Fibroblast of lung (primary cell): ENCODE measurements around the gene YWHAQ. TPM values are rescaled to one million over a fixed set of nuclear protein-coding genes. Genes with fewer than 3 reads are reported as not detected.
A peak's percentile ranks its signal among the peaks of the same experiment; 100 is the strongest.

Experiments
- DNase-seq, 2 donors: peaks; one replicate each; pipeline versions ENCODE4 v3.0.0 to v3.0.0-alpha.2; 2010; ENCODE audit warnings: low read depth in 2 of 2
- H2AFZ ChIP-seq: 2 replicates; pipeline ENCODE4 v1.5.1; 2012; ENCODE audit warnings: low read length, control low read depth, inconsistent platforms
- H3K27ac ChIP-seq: 2 replicates; pipeline ENCODE4 v1.5.1; 2011; ENCODE audit warnings: low read length, control low read depth; ENCODE audit not compliant: insufficient read depth
- H3K27me3 ChIP-seq: 2 replicates; pipeline ENCODE4 v1.5.1; 2011; ENCODE audit warnings: mild to moderate bottlenecking, low read length; ENCODE audit not compliant: control insufficient read depth, insufficient read depth
- H3K36me3 ChIP-seq: 2 replicates; pipeline ENCODE4 v1.5.1; 2011; ENCODE audit warnings: low read length; ENCODE audit not compliant: control insufficient read depth, insufficient read depth
- H3K4me1 ChIP-seq: 2 replicates; pipeline ENCODE4 v1.5.1; 2011; ENCODE audit warnings: low read length; ENCODE audit not compliant: control insufficient read depth, insufficient read depth; ENCODE audit errors: extremely low read depth
- H3K4me2 ChIP-seq: 2 replicates; pipeline ENCODE4 v1.5.1; 2011; ENCODE audit warnings: low read length, control low read depth; ENCODE audit not compliant: insufficient read depth; ENCODE audit errors: extremely low read depth
- H3K4me3 ChIP-seq, 4 experiments: fragments of 200-600 bp in 1 of 4; sonication (generic) in 1 of 4; replicated peaks in 1 of 4; 2 replicates each; pipeline ENCODE4 v1.5.1; 2011 to 2016; ENCODE audit warnings: low read length in 4 of 4, low read depth in 3 of 4, mild to moderate bottlenecking in 3 of 4, control low read depth in 2 of 4, inconsistent platforms in 1 of 4, mixed read lengths in 1 of 4; ENCODE audit not compliant: insufficient read depth in 1 of 4; ENCODE audit errors: control extremely low read depth in 1 of 4
- H3K79me2 ChIP-seq: 2 replicates; pipeline ENCODE4 v1.5.1; 2012; ENCODE audit warnings: mild to moderate bottlenecking, low read length, inconsistent platforms; ENCODE audit not compliant: control insufficient read depth, insufficient read depth
- H3K9ac ChIP-seq: 2 replicates; pipeline ENCODE4 v1.5.1; 2011; ENCODE audit warnings: mild to moderate bottlenecking, low read length, control low read depth; ENCODE audit not compliant: insufficient read depth
- H3K9me3 ChIP-seq: 2 replicates; pipeline ENCODE4 v1.5.1; 2012; ENCODE audit warnings: low read depth, low read length; ENCODE audit not compliant: control insufficient read depth, insufficient read depth
- H4K20me1 ChIP-seq: 2 replicates; pipeline ENCODE4 v1.5.1; 2011; ENCODE audit warnings: low read length; ENCODE audit not compliant: control insufficient read depth, insufficient read depth; ENCODE audit errors: extremely low read depth
- EZH2 ChIP-seq: IDR thresholded peaks from 2 replicates; pipeline ENCODE4 v1.5.1; 2012; ENCODE audit warnings: low read length, control low read depth, mild to moderate bottlenecking; ENCODE audit errors: missing control alignments
- polyA plus RNA-seq, 2 donors: library from polyadenylated mRNA; depleted of rRNA in 1 of 2; stranded (reverse) in 1 of 2; unstranded in 1 of 2; fragments of >200 nt; gene quantifications; 2 replicates each; pipeline ENCODE4 v1.2.1, GENCODE V29; 2011 to 2012; ENCODE audit warnings: missing spikeins in 1 of 2
- total RNA-seq: library from RNA; depleted of rRNA; stranded (reverse); fragments of >200 nt; gene quantifications from 2 replicates; pipeline ENCODE4 v1.2.1, GENCODE V29; 2014
- TF ChIP-seq, protein P1 (sequence below), 2 donors: IDR thresholded peaks in 1 of 2; conservative IDR thresholded peaks in 1 of 2; 1 replicate in 1 of 2; 2 replicates in 1 of 2; pipeline ENCODE4 v1.5.1; 2011 to 2012; ENCODE audit warnings: low read length in 2 of 2, control low read depth in 1 of 2, inconsistent platforms in 1 of 2, low read depth in 1 of 2, mild to moderate bottlenecking in 1 of 2

YWHAQ gene
- total and polyA plus RNA-seq, 2 donors (not counting 1 experiment from before 2014, with no cell fraction given) = 323 to 510 TPM

GRCh38 chr2:9654452-9655100, 23.8 kb upstream of the YWHAQ start:
- H3K4me2 ChIP-seq = no peak overlapping the region
- no peak overlapping the region for H3K9ac ChIP-seq

DNA sequence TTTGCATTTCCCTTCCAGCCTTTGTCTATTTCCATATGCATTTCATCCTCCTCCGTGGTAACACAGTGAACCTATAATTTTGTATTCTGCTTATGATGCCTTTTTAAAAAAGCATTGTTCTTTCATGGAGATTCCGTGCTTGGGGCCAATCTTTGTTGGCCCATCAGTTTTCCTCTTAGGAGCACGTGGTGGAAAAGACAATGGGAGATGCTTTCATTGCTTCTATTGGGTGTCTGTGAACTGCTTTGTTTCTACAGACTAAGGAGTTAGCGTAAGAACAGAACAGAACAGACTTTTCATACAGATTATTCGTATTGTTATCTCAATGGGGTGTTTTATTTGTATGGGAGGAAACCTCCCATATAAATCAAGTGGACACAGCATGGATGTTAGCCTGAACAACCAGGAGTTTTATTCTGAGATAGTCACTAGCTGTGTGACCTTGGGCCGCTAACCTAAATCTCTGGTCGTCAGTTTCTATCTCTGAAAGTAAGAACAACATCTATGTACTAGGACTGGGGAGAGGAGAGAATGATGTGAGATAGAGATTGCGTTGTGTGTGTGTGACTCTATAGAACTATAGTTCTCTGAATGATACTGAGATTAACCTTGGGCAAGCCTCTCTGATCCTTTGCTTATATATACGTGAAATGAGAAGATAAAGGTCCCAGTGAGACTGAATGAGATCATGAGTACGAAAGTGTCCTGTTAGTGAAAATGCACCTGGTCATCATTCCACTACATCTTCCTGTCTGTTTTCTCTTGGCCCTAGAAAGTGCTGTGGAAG, 22.9 kb upstream of the YWHAQ start:
- Histone ChIP-seq H3K36me3 (no peaks in the 10 kb centered on the region), H3K4me1 (peaks cover 21% of the 10 kb centered on the region), H3K27me3 (no peaks in the 10 kb centered on the region), H3K9me3 (no peaks in the 10 kb centered on the region), H3K4me2 (no peak overlapping the region), H3K9ac (no peak overlapping the region), H3K27ac (no peak overlapping the region), H2AFZ (no peak overlapping the region), H3K4me3 (no peak overlapping the region), H4K20me1 (no peaks in the 10 kb centered on the region), H3K79me2 (no peaks in the 10 kb centered on the region)
- no peak for TF ChIP-seq EZH2
- TF ChIP-seq, protein P1, sequence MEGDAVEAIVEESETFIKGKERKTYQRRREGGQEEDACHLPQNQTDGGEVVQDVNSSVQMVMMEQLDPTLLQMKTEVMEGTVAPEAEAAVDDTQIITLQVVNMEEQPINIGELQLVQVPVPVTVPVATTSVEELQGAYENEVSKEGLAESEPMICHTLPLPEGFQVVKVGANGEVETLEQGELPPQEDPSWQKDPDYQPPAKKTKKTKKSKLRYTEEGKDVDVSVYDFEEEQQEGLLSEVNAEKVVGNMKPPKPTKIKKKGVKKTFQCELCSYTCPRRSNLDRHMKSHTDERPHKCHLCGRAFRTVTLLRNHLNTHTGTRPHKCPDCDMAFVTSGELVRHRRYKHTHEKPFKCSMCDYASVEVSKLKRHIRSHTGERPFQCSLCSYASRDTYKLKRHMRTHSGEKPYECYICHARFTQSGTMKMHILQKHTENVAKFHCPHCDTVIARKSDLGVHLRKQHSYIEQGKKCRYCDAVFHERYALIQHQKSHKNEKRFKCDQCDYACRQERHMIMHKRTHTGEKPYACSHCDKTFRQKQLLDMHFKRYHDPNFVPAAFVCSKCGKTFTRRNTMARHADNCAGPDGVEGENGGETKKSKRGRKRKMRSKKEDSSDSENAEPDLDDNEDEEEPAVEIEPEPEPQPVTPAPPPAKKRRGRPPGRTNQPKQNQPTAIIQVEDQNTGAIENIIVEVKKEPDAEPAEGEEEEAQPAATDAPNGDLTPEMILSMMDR (conservative IDR thresholded peaks at IDR 0.05 in 1 of 2, IDR thresholded peaks at IDR 0.05 in 1 of 2; ENCODE audit: low read depth in 1 of 2, low read length in 2 of 2) = no peak
- no peak for DNase-seq

More at GRCh38 chr2:9654452-9655100, 23.8 kb upstream of the YWHAQ start:
- no peak overlapping the region for H2AFZ ChIP-seq
- H3K36me3 ChIP-seq = no peaks in the 10 kb centered on the region
- no peaks in the 10 kb centered on the region for H3K9me3 ChIP-seq
- no peak overlapping the region for H3K27ac ChIP-seq
- peaks cover 21% of the 10 kb centered on the region for H3K4me1 ChIP-seq
- H4K20me1 ChIP-seq = no peaks in the 10 kb centered on the region
- TF ChIP-seq, protein P1 (conservative IDR thresholded peaks at IDR 0.05 in 1 of 2, IDR thresholded peaks at IDR 0.05 in 1 of 2; ENCODE audit: low read depth in 1 of 2, low read length in 2 of 2) = no peak
- no peak for TF ChIP-seq EZH2
- peak; percentile 12 to 46 for DNase-seq
- no peaks in the 10 kb centered on the region for H3K79me2 ChIP-seq
- no peaks in the 10 kb centered on the region for H3K27me3 ChIP-seq
- H3K4me3 ChIP-seq = no peak overlapping the region

DNA sequence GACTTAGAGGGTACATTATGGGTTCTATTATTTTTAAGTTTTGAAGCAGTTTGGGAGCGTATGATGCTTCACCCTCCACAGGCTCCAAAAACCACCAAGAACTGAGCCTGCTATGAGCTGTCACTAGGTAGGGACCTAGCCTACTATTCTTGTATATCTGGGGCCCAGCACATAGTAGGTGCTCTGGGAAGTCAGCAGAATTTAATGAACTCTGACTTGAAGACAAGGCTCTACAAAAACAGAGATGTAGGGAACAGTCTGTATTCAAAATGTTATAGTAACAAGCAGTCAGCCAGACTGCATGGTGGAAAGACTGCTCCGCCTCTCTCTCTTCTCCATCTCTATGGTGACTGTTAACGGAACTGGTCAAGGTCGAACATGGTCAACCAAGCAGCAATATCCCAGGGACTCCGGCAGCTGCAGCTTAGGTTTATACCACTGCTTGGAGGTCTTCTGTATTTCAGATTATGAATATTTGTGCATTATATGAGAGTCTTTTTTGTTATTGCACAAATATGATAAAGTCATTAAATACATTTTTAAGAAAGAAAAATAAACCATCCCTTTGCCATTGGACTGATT, 22.2 kb upstream of the YWHAQ start:
- Histone ChIP-seq H4K20me1 (no peaks in the 10 kb centered on the region), H3K4me3 (no peak overlapping the region), H3K27me3 (no peaks in the 10 kb centered on the region), H3K9me3 (no peaks in the 10 kb centered on the region), H3K79me2 (no peaks in the 10 kb centered on the region), H3K9ac (no peak overlapping the region), H3K36me3 (no peaks in the 10 kb centered on the region), H3K4me2 (no peak overlapping the region), H2AFZ (no peak overlapping the region), H3K4me1 (peaks cover 21% of the 10 kb centered on the region), H3K27ac (no peak overlapping the region)
- DNase-seq = no peak
- TF ChIP-seq EZH2 = no peak
- TF ChIP-seq, protein P1 (conservative IDR thresholded peaks at IDR 0.05 in 1 of 2, IDR thresholded peaks at IDR 0.05 in 1 of 2; ENCODE audit: low read depth in 1 of 2, low read length in 2 of 2) = no peak
